Inflammatory macrophage (primary cell): ENCODE data around the gene HS2ST1.
"Not testable (repeated sequence)": the region's sequence is repeated elsewhere in the genome, so short reads cannot be mapped to it uniquely, and the experiment has no call there.

Source experiments
- DNase-seq, 2 donors: peaks; one replicate each; pipeline ENCODE4 v3.0.0-alpha.2; 2020 to 2022

Gene HS2ST1

GRCh38 chr1:87028576-87028975, 114.1 kb downstream of the HS2ST1 start:
- no peak for DNase-seq

GRCh38 chr1:87030740-87031690, 116.6 kb downstream of the HS2ST1 start:
- DNase-seq, result no peak

DNA sequence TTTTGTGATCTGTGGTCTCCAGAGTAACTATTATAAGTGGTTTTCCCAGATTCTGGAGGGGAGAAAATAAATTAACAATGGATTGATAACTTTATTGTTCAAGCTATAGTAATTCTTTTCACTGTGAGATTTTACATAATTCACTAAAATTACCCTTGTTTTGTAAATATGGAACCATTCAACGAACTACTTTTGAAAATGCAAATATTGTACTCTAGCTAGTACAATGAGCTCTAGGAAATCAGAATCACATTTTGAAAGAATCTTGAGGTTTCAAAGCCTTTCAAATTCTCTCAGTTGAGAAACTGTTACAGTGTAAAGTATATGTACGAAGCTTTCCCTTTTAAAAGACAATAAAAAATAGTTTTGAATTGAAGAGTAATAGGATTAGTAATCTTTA, 119.9 kb downstream of the HS2ST1 start:
- no peak for DNase-seq

DNA sequence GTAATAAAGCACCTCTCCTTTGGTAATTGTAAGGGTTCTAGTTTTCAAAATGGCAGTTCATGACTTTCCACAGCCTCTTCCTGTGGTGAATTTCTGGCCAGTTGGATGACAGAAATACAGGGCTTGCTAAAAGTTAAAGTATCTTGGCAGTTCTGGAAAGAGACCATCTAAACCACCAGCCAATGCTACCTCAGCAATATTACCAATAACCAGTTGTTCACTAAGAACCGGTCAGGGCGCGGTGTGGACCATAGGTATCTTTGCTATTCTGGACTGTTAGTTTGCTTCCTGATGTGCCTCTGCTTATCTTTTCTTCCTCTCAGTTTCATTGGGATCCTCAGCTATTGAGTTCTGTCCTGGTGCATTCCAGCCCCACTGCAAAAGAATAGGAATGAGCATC, 124.7 kb downstream of the HS2ST1 start:
- DNase-seq, result no peak

DNA sequence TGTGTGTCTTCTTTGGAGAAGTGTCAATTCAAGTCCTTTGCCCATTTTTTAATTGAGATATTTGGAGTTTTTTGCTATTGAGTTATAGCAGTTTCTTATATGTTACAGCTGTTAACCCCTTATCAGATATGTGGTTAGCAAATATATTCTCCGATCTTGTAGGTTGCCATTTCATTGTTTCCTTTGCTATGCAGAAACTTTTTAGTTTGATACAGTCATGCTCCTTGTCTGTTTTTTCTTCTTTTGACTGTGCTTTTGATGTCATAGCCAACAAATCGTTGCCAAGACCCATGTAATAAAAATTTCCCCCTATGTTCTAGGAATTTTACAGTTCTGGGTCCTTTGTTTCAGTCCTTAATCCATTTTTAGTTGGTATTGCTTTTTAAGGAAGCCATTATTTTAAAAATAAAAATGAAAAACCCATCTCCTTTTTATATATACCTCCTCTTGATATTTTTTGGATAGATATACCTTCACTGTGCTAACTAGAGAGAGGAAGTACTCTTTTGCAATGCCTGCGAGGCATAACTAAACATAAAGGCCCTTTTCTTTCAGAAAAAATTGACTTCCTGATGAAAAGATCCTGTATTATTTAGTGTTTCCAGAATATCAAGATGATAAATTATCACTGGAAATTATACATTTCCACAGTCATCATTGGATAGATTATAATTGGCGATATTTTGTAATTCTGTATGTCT, 127.8 kb downstream of the HS2ST1 start:
- no peak for DNase-seq

DNA sequence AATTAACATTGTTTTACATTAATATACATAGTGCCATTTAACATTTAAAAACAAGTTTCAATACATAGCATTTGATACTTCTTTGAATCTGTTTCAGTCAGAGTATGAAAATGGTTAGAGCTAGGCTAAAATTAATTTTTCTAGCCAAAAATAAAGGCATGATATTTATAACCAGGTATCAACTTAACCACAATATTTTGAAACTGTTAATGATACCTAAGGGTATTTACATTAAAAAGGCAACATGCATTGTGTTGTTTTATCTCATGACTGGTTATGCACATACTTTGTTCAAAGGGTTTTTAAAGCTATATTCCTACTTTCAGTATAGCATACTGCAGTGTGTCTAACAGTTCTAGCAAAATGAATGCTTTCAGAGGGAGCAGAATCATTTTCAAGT, 130.0 kb downstream of the HS2ST1 start:
- DNase-seq, result no peak

GRCh38 chr1:87044840-87045239, 130.4 kb downstream of the HS2ST1 start:
- no peak for DNase-seq

- DNase-seq, result no peak
These were observed 131.4 kb downstream of the HS2ST1 start for GRCh38 chr1:87045761-87046304.

DNA sequence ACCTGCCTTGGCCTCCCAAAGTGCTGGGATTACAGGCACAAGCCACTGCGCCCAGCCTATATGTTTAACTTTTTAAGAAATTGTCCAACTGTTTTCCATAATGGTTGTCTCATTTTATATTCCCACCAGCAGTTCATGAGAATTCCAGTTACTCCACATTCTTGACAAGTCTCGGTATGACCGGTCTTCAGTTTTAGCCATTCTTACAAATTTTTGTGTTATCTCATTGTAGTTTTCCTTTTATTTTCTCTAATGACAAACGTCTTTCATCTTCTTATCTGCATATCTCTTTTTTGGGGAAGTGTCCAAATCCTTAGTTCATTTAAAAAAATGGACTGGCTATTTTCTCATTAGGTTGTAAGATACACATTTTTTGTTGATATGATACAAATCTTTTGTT, 132.5 kb downstream of the HS2ST1 start:
- DNase-seq, result no peak

DNA sequence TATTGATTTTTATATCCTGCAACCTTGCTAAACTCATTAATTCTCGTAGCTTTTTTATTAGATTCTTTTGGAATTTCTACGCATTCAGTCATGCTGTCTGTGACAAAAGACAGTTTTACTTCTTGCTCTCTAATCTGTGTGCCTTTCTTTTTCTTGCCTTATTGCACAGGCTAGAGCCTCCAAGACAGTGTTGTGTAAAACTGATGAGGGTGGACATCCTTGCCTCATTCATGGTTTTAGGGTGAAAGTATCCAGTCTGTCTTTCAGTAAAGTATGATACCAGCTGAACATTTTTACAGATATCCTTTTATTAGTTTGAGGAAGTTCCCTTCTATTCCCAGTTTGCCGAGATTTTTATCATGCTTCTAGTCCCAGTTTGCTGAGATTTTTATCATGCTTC, 133.8 kb downstream of the HS2ST1 start:
- no peak for DNase-seq

- no peak for DNase-seq
These were observed 137.5 kb downstream of the HS2ST1 start for GRCh38 chr1:87051965-87052364.

- no peak for DNase-seq
These were observed 138.0 kb downstream of the HS2ST1 start for GRCh38 chr1:87052400-87052799.

- DNase-seq, result no peak
These were observed 138.5 kb downstream of the HS2ST1 start for GRCh38 chr1:87052961-87053360.

DNA sequence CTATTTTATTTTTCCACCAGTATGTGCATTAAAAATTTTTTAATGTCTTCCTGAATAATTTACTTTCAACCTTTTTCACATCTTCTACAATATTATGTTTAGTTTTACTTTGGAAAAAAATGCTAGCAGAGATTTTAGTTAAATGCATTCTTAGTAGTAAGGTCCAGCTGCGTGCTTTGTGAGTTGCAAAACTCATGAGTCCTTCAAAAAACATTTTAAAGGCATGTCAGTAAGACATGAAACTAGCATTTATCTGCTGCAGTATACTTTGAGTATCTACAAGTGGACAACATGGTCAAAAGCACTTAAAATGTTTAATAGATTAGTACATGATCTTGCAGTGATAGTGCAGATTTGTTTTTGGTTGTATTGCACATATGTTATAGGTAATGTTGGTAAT, 139.0 kb downstream of the HS2ST1 start:
- DNase-seq, result no peak

- no peak for DNase-seq
These were observed 142.5 kb downstream of the HS2ST1 start for GRCh38 chr1:87056974-87057373.

GRCh38 chr1:87058343-87058649, 143.9 kb downstream of the HS2ST1 start:
- no peak for DNase-seq

DNA sequence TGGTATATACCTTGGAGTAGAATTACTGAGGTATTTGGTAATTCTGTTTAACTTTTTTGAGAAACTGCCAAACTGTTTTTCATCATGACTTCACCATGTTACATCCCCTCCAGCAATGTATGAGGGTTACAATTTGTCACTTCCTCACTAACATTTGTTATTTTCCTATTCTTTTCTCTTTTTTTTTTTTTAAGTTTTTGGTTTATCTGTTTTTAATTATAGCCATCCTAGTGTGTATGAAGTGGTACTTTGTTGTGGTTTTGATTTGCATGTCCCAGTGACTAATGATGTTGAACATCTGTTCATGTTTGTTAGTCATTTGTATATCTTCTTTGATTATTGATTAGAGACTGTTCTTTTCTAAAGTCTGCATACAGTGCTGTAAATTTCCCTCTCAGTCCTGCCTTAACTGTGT, 147.3 kb downstream of the HS2ST1 start:
- no peak for DNase-seq

DNA sequence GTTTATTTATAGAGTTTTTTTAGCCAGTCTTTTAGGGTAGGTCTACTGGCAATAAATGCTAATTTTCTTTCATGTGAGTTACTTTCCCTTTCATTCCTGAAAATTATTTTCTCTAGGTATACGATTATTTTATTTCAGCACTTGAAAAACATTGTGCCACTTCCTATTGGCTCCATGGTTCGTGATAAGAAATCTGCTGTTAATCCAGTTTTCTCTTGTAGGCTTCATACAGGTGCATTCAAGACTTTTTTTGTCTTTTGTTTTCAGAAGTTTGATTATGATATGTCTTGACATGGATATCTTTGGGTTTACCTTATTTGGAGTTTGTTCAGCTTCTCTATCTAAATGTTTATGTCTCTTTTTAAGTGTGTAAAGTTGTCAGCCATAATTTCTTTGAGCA, 148.3 kb downstream of the HS2ST1 start:
- DNase-seq, result no peak

DNA sequence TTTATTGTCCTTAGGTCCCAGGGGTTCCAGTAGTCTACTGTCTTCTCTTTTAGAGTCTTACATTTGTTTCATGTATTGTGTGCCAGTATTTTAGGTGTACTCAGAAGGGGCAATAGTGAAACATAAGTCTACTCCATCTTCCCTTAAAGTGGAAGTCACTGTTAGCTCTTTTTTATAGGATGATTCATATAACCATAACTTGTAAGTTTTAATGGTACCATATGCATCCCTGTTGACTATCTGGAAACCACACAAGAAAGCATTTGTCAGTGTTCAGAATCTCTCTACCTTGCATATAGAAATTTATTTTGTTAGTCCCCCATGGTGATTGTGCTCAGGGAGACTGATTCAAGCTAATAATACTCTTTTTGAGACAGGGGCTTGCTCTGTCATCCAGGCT, 149.9 kb downstream of the HS2ST1 start:
- no peak for DNase-seq

- DNase-seq, result no peak
These were observed 150.6 kb downstream of the HS2ST1 start for GRCh38 chr1:87064986-87065385.

DNA sequence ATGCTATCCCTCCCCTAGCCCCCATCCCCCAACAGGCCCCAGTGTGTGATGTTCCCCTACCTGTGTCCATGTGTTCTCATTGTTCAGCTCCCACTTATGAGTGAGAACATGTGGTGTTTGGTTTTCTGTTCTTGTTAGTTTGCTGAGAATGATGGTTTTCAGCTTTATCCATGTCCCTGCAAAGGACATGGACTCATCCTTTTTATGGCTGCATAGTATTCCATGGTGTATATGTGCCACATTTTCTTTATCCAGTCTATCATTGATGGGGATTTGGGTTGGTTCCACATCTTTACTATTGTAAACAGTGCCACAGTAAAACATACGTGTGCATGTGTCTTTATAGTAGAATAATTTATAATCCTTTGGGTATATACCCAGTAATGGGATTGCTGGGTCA, 152.3 kb downstream of the HS2ST1 start:
- DNase-seq, result not testable (repeated sequence)

DNA sequence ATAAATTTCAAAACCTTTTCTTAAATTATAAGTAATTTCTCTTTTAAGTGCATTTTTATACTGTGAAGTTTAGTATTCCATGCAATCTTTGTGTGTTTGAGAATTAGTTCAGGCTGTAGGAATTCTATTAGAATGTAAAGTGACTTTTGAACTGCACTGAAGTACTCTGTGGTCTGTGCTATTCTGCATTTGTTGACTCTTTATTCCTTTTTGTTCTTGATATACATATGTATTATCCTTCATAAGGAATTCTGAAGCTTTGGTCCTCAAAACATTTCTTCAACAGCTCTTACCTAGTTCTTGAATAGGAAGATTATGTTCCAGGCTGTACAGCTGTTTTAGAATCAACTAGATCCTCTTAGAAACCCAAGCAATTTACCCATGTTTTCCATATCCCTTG, 158.0 kb downstream of the HS2ST1 start:
- DNase-seq, result no peak

- DNase-seq, result no peak
These were observed 158.5 kb downstream of the HS2ST1 start for GRCh38 chr1:87072904-87073303.
